Measurements from ENCODE around the gene FCRL1. TPM values are rescaled to one million over a fixed set of nuclear protein-coding genes. Genes with fewer than 3 reads are reported as not detected.

The FCRL1 gene
- total RNA-seq, 1 experiment from 2014 or later = 0.28 TPM

DNA sequence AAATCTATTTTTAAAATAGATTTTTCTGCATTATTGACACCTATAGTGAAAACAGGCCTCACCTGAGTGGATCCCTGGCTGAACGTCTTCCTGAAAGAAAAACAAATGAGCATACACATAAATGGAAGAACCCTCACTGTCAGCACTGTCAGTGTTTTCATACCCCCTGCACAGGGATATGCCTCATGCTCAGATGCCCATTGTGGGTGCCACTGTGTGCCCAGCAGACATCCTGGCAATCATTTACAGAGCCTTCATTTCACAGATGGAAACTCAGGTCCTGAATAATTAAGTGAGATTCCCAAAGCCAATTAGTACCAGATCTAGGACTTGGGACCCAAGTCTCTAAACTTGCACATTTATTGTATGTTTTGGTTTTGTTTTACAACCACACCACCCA lies 19.9 kb downstream of the FCRL1 start:
- no peak for DNase-seq (ENCODE audit: low spot score)

GRCh38 chr1:157798211-157798610 lies 21.7 kb downstream of the FCRL1 start:
- no peak for DNase-seq (ENCODE audit: low spot score)

DNA sequence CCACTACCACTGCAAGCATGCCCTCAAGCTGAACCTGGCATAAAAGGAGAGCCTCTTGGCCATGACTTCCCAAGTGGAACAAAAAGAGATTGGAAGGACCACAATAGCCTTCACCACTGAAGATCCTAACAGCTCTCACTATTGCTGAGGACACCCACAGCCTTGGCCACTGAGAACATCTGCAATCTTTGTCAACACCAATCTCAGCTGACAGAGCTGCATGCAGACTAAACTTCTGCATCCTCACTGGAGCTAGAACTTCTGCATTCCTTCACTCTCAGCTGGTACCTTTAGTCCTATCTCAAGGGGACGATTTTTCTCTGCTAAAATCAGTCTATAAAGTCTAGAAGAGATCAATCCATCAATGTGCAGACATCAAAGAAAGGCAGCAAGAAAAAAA lies 34.7 kb downstream of the FCRL1 start:
- no peak for DNase-seq (ENCODE audit: low spot score)

DNA sequence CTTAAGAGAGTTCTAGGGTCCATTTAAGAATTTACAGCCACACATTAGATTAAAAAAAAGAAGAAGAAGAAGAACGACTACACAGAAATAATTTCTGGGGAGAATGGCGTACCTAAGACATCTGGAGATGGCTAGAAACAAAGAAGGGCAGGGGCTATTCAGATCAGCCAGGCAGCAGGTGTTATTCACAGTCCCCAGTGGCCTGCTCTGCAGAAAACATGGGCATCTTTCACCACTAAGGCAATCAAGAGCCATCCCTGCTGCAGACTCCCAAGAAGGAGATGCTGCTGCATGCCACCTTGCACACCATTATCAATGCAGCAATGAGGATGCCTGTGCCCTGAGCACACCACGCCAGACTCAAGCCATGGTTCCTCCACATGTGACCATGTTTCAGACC lies 35.1 kb downstream of the FCRL1 start:
- no peak for DNase-seq (ENCODE audit: low spot score)

DNA sequence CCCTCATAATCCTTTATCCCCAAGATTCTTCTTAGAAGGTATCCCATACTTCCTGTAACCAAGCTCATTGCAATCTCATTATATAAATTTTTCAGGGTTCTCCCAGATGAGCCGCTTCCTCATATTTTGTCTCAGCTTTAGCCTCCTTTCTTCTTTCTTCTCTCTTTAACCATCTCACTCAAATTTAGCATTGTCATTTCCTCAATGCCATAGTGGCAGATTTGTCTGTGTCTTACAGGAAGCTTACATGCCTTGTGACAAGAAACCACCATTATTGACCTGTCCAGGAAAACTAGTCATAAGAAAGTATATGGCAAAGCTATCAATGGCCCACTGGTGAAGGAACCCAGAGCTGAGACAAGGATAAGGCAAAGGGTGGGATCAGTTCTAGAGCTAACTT lies 37.0 kb downstream of the FCRL1 start:
- no peak for DNase-seq (ENCODE audit: low spot score)

GRCh38 chr1:157781048-157781447 lies 38.9 kb downstream of the FCRL1 start:
- peak; percentile 69 for DNase-seq (ENCODE audit: low spot score)

GRCh38 chr1:157776971-157777391 lies 42.9 kb downstream of the FCRL1 start, which contains the start of gene FCRL2:
TSS of gene FCRL2 (minus strand) at chr1:157777132. CDS start at chr1:157777073, 59 bp downstream.
- DNase-seq (ENCODE audit: low spot score) = no peak

DNA sequence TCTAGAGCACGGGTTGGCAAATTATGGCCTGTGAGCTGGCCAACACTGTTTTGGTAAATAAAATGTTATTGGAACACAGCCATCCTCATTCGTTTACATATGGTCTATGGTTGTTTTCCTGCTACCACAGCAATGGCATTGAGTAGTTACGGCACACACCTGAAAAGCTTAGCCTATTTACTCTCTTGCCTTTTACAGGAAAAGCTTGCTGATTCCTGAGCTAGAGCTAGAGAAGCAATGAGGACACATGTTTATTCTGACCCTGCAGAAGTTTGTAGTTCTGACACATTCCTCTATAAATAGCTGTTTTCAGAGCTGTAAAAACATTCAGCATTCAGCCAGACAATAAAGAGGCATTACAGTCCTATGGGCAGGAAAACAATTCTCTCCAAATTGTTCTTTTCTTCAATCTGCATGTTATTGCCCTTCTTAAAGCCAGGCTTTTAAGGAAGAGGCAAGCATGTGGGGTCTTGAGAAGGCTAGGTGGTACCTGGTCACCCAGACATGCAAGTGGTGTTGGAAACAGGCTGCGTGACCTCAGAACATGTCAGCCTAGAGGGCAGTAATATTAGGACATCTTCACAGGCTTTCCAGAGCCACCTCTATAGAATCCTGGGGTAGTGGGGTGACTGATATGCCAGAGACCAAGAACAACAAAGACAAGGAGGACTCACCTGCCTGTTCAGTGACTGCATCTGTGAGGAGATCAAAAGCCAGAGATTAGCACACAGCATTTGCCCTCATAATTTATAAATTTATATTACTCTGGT lies 44.6 kb downstream of the FCRL1 start:
- no peak for DNase-seq (ENCODE audit: low spot score)

DNA sequence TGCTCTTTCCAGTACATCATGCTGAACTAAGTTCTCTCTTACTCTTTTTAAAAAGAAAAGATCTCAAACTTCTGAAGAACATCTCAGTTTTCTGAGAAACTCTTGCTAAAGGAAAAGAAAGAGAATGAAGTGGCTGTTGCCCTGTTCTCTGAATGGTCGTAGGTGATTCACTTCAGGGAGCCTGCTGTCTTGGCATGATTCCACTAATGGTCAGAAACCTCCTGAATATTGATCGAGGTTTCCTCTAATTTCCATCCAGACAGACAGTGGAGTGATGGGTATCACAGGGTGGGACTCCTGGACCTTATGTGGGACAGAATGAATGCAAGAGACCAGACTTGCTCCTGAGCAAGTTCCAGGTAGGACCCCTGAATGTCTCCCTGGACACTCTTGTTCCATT lies 45.5 kb downstream of the FCRL1 start:
- DNase-seq (ENCODE audit: low spot score) = peak; percentile 32

- DNase-seq (ENCODE audit: low spot score) = peak; percentile 57
These were observed 46.2 kb downstream of the FCRL1 start for GRCh38 chr1:157773493-157774350.

DNA sequence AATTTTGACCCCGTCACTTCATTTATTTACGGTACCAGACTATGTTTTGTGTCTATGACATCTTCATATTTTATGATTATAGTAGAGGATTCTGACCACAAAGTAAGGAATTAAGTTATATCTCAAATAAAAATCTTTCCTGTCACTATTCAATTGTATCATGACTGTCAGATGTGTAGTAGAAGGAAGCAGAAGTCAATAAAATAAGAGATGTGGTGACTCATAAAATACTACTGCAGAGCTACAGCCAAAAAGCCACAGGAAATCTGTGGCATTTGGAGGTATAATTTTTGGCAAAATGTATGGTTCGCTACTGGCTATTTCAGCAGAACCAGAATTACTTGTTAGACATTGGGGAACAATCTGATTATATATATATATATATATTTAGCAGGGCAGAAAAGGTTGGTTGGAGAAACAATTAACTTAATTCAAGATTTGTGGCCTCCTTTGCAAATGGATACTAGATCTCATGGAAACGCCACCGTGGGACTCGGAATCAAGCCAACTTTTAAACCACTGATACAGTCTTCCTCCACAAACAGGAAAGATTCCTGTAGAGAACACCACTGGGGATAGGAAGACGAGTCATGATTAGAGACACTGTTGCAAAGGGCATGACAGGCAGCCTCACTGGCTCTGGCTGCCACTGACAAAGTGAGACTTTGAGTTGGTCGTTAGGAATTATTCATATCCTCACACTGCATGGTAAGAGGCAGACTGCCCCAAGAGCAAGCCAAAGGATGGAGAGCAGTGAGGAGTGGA lies 48.1 kb downstream of the FCRL1 start:
- DNase-seq (ENCODE audit: low spot score) = peak; percentile 35

GRCh38 chr1:157770442-157771043 lies 49.4 kb downstream of the FCRL1 start:
- DNase-seq (ENCODE audit: low spot score) = no peak

- DNase-seq (ENCODE audit: low spot score) = no peak
These were observed 53.1 kb downstream of the FCRL1 start for GRCh38 chr1:157766792-157767191.

- no peak for DNase-seq (ENCODE audit: low spot score)
These were observed 61.9 kb downstream of the FCRL1 start for GRCh38 chr1:157758018-157758417.

DNA sequence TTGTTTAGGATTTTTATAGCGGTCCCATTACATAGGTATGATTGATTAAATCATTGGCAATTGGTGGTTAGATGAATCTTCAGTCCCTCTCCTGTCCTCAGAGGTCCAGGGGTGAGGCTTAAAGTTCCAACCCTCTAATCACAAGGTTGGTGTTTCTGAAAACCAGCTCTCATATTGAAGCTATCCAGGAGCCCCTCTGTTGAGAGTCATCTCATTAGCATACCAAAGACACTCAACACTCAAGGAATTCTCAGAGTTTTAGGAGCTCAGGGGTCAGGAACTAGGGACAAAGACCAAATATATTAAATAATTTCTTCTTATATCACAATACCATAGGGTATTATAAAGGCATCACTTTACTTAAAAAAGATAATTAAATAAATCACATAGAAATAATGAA lies 66.3 kb downstream of the FCRL1 start:
- no peak for DNase-seq (ENCODE audit: low spot score)

- DNase-seq (ENCODE audit: low spot score) = no peak
These were observed 68.6 kb downstream of the FCRL1 start for GRCh38 chr1:157751283-157751682.

DNA sequence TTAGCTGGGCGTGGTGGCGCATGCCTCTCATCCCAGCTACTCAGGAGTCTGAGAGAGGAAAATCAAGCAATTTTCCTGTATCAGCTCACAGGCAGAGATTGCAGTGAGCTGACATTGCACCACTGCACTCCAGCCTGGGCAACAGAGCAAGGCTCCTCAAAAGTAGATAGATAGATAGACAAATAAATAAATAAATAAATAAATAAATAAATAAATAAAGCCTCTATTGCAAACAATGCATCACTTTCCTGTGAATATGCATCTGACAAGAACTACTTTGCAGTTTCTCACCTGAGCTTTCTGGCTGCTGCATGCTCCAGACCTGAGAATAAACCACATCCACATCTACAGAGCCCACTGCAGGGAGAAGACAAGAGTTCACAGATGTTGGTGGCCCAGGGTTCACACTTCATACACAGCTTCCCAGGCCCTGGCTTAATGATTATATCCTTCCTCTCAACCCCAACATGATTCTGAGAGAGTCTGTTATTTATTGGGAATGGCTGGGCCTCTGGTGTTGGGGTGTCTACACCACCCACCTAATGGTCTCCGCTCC lies 71.6 kb downstream of the FCRL1 start:
- no peak for DNase-seq (ENCODE audit: low spot score)

Data from HT-29 (cell line).